Thyroid gland (tissue), 4 donors: ENCODE data around the gene KRT77. TPM values are rescaled to one million over a fixed set of nuclear protein-coding genes. Genes with fewer than 3 reads are reported as not detected.

Experiments
- DNase-seq, 2 donors: peaks; one replicate each; pipeline ENCODE4 v3.0.0-alpha.2; 2019
- H3K27ac ChIP-seq, 3 donors: fragments of 200-600 bp; sonication (generic); 1 replicate in 2 of 3; 2 replicates in 1 of 3; pipeline ENCODE4 v1.5.1; 2016 to 2019; ENCODE audit warnings: mild to moderate bottlenecking in 1 of 3, moderate library complexity in 1 of 3
- H3K27me3 ChIP-seq: fragments of 200-600 bp; sonication (generic); one replicate; pipeline ENCODE4 v1.5.1; 2019
- H3K36me3 ChIP-seq, 2 donors: fragments of 200-600 bp; sonication (generic); one replicate each; pipeline ENCODE4 v1.5.1; 2016 to 2019
- H3K4me1 ChIP-seq, 2 donors: fragments of 200-600 bp; sonication (generic); one replicate each; pipeline ENCODE4 v1.5.1; 2017 to 2019
- H3K4me3 ChIP-seq, 3 donors: fragments of 200-600 bp; sonication (generic); replicated peaks in 1 of 3; 1 replicate in 2 of 3; 2 replicates in 1 of 3; pipeline ENCODE4 v1.5.1; 2016; ENCODE audit warnings: mild to moderate bottlenecking in 1 of 3
- H3K9me3 ChIP-seq: fragments of 200-600 bp; sonication (generic); one replicate; pipeline ENCODE4 v1.5.1; 2017
- CTCF ChIP-seq, 6 experiments: fragments of 200-600 bp in 3 of 6; fragments of 450-650 bp in 3 of 6; sonication (generic) in 3 of 6; IDR thresholded peaks; one replicate each; pipeline ENCODE4 v1.5.1; 2016 to 2019; ENCODE audit warnings: antibody characterized with exemption in 6 of 6, mild to moderate bottlenecking in 2 of 6, inconsistent platforms in 1 of 6, moderate library complexity in 1 of 6
- POLR2A ChIP-seq, 2 donors: fragments of 450-650 bp; IDR thresholded peaks; one replicate each; pipeline ENCODE4 v1.6.1; 2017; ENCODE audit warnings: antibody characterized with exemption in 2 of 2, mild to moderate bottlenecking in 2 of 2, moderate library complexity in 1 of 2
- WGBS, 2 donors: methylation state at CpG; one replicate each; pipeline ENCODE4 v1.1.5; 2017; 5-methylcytosine and 5-hydroxymethylcytosine counted together
- intact Hi-C: fragments of 100-400 bp; cut with DNase I; formaldehyde crosslinking; loops from one replicate; pipeline ENCODE4 v1.15.1; 2023
- total RNA-seq, 4 donors: library from RNA; depleted of rRNA; stranded (reverse); fragments of >200 nt; gene quantifications; one replicate each; pipeline ENCODE4 v1.2.3, GENCODE V29; 2016

Gene KRT77
- total RNA-seq, 4 donors from 2014 or later: not detected

GRCh38 chr12:52701281-52701680, 2.0 kb downstream of the KRT77 start:
- no peak for DNase-seq
- Histone ChIP-seq H3K9me3 (no peaks in the 10 kb centered on the region), H3K27ac (no peak overlapping the region), H3K4me3 (no peak overlapping the region), H3K36me3 (no peaks in the 10 kb centered on the region), H3K4me1 (no peaks in the 10 kb centered on the region), H3K27me3 (no peaks in the 10 kb centered on the region)
- intact Hi-C loops: no loop called here
- no peak for TF ChIP-seq CTCF (IDR thresholded peaks at IDR 0.05)
- TF ChIP-seq POLR2A (IDR thresholded peaks at IDR 0.05): no peak
- 81 to 88% methylated on average over 12 of the region's 12 CpGs for whole genome bisulfite sequencing, 2 donors

GRCh38 chr12:52699960-52700359, 3.4 kb downstream of the KRT77 start:
- H3K36me3 ChIP-seq: no peaks in the 10 kb centered on the region
- H3K4me3 ChIP-seq: no peak overlapping the region
- intact Hi-C loops: no loop called here
- WGBS, 2 donors: 65 to 69% methylated on average over 2 of the region's 2 CpGs
- TF ChIP-seq CTCF (IDR thresholded peaks at IDR 0.05) (no peak), POLR2A (IDR thresholded peaks at IDR 0.05) (no peak)
- no peak for DNase-seq
- H3K4me1 ChIP-seq: no peaks in the 10 kb centered on the region
- no peaks in the 10 kb centered on the region for H3K27me3 ChIP-seq
- no peaks in the 10 kb centered on the region for H3K9me3 ChIP-seq
- H3K27ac ChIP-seq: no peak overlapping the region

- H3K27me3 ChIP-seq: no peaks in the 10 kb centered on the region
- H3K4me1 ChIP-seq: no peaks in the 10 kb centered on the region
- H3K27ac ChIP-seq: no peak overlapping the region
- H3K36me3 ChIP-seq: no peaks in the 10 kb centered on the region
- 74 to 81% methylated on average over 2 of the region's 2 CpGs for WGBS, 2 donors
- H3K4me3 ChIP-seq: no peak overlapping the region
- H3K9me3 ChIP-seq: no peaks in the 10 kb centered on the region
- DNase-seq: no peak
- TF ChIP-seq POLR2A (IDR thresholded peaks at IDR 0.05) (no peak), CTCF (IDR thresholded peaks at IDR 0.05) (no peak)
- intact Hi-C loops: no loop called here
Measured at GRCh38 chr12:52699373-52699772, 4.0 kb downstream of the KRT77 start.

- no peak for DNase-seq
- H3K27ac ChIP-seq: no peak overlapping the region
- TF ChIP-seq CTCF (IDR thresholded peaks at IDR 0.05) (no peak), POLR2A (IDR thresholded peaks at IDR 0.05) (no peak)
- H3K27me3 ChIP-seq: no peaks in the 10 kb centered on the region
- H3K4me1 ChIP-seq: no peaks in the 10 kb centered on the region
- 31 to 56% methylated on average over 6 to 11 of the region's 11 CpGs for WGBS, 2 donors
- no peaks in the 10 kb centered on the region for H3K36me3 ChIP-seq
- intact Hi-C loops: no loop called here
- H3K9me3 ChIP-seq: no peaks in the 10 kb centered on the region
- no peak overlapping the region for H3K4me3 ChIP-seq
Measured at GRCh38 chr12:52698651-52699340, 4.5 kb downstream of the KRT77 start.

GRCh38 chr12:52697058-52697582, 6.2 kb downstream of the KRT77 start:
- Histone ChIP-seq H3K4me1 (no peaks in the 10 kb centered on the region), H3K9me3 (no peaks in the 10 kb centered on the region), H3K27me3 (no peaks in the 10 kb centered on the region), H3K36me3 (no peaks in the 10 kb centered on the region), H3K4me3 (no peak overlapping the region), H3K27ac (no peak overlapping the region)
- no peak for DNase-seq
- WGBS, 2 donors: 62 to 83% methylated on average over 2 of the region's 2 CpGs
- TF ChIP-seq CTCF (IDR thresholded peaks at IDR 0.05): no peak
- intact Hi-C loops: no loop called here
